Esophagus squamous epithelium (tissue), 5 donors: Measurements from ENCODE around the gene ERF. TPM values are rescaled to one million over a fixed set of nuclear protein-coding genes. Genes with fewer than 3 reads are reported as not detected.

Experiments
- DNase-seq: peaks from one replicate; lab custom pipeline; 2025; lab: John Stamatoyannopoulos, UW
- H3K27ac ChIP-seq, 4 donors: fragments of 200-600 bp; sonication (generic); one replicate each; pipeline ENCODE4 v1.5.1; 2016 to 2019; ENCODE audit warnings: mild to moderate bottlenecking in 1 of 4
- H3K27me3 ChIP-seq, 4 donors: fragments of 200-600 bp; sonication (generic); 1 replicate in 3 of 4; 2 replicates in 1 of 4; pipeline versions ENCODE4 v1.5.1 to v1.6.0; 2017 to 2021; ENCODE audit warnings: antibody characterized with exemption in 1 of 4
- H3K36me3 ChIP-seq, 3 donors: fragments of 200-600 bp; sonication (generic); one replicate each; pipeline ENCODE4 v1.5.1; 2016 to 2019
- H3K4me1 ChIP-seq, 3 donors: fragments of 200-600 bp; sonication (generic); one replicate each; pipeline ENCODE4 v1.5.1; 2017 to 2019
- H3K4me3 ChIP-seq, 4 donors: fragments of 200-600 bp; sonication (generic); 1 replicate in 3 of 4; 2 replicates in 1 of 4; pipeline ENCODE4 v1.5.1; 2016 to 2019; ENCODE audit warnings: mild to moderate bottlenecking in 2 of 4, moderate library complexity in 1 of 4
- H3K9me3 ChIP-seq, 3 donors: fragments of 200-600 bp; sonication (generic); one replicate each; pipeline ENCODE4 v1.5.1; 2016 to 2019
- POLR2A ChIP-seq, 4 donors: fragments of 450-650 bp; IDR thresholded peaks; one replicate each; pipeline ENCODE4 v1.6.1; 2017; ENCODE audit warnings: antibody characterized with exemption in 4 of 4, mild to moderate bottlenecking in 4 of 4, moderate library complexity in 3 of 4
- WGBS, 2 donors: methylation state at CpG; one replicate each; pipeline ENCODE4 v1.1.5; 2018; 5-methylcytosine and 5-hydroxymethylcytosine counted together
- intact Hi-C: fragments of 100-400 bp; cut with DNase I; formaldehyde crosslinking; loops from one replicate; pipeline ENCODE4 v1.15.0; 2022
- total RNA-seq, 4 donors: library from RNA; depleted of rRNA; stranded (reverse); fragments of >200 nt; gene quantifications; one replicate each; pipeline ENCODE4 v1.1.0, GENCODE V29; 2016
- TF ChIP-seq, protein P1 (sequence below), 6 experiments: fragments of 450-650 bp in 4 of 6; fragments of 200-600 bp in 2 of 6; sonication (generic) in 2 of 6; IDR thresholded peaks; one replicate each; pipeline ENCODE4 v1.5.1; 2016 to 2019; ENCODE audit warnings: antibody characterized with exemption in 6 of 6, mild to moderate bottlenecking in 4 of 6, moderate library complexity in 4 of 6
- donor health status: DM: yes; HTN: yes; CAD: no.

ERF gene
- total RNA-seq, 4 donors from 2014 or later, result 13.3 to 32.5 (median 21.0) TPM

DNA sequence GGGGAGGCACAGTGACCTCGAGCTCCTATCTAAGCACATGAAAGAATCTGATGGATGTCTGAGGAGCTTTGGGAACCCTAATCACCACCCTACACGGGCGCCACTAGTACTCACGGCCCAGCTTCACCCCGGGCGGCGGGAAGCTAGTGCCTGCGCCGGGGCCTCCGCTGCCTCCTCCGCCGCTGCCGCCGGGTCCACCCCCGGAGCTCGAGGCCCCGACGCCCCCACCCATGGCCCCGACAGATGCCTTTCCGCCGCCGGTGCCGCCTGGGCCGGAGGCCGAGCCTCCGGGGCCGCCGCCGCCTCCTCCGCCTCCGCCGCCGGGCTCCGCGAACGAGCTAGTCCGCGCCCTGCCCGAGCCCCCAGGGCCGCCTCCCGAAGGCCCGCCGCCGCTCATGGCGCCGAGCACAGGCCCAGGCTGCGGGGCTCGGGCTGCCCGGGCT, 12.8 kb downstream of the ERF start:
- DNase-seq, result no peak
- H3K9me3 ChIP-seq, result no peaks in the 10 kb centered on the region
- H3K4me3 ChIP-seq, result peak overlapping the region; percentile 80 to 98 (median 90)
- TF ChIP-seq POLR2A (IDR thresholded peaks at IDR 0.05), result no peak
- TF ChIP-seq, protein P1, sequence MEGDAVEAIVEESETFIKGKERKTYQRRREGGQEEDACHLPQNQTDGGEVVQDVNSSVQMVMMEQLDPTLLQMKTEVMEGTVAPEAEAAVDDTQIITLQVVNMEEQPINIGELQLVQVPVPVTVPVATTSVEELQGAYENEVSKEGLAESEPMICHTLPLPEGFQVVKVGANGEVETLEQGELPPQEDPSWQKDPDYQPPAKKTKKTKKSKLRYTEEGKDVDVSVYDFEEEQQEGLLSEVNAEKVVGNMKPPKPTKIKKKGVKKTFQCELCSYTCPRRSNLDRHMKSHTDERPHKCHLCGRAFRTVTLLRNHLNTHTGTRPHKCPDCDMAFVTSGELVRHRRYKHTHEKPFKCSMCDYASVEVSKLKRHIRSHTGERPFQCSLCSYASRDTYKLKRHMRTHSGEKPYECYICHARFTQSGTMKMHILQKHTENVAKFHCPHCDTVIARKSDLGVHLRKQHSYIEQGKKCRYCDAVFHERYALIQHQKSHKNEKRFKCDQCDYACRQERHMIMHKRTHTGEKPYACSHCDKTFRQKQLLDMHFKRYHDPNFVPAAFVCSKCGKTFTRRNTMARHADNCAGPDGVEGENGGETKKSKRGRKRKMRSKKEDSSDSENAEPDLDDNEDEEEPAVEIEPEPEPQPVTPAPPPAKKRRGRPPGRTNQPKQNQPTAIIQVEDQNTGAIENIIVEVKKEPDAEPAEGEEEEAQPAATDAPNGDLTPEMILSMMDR (IDR thresholded peaks at IDR 0.05), result no peak
- no peaks in the 10 kb centered on the region for H3K27me3 ChIP-seq
- WGBS, 2 donors, result 0% methylated on average over 3 of the region's 49 CpGs; no CpG with 5 or more reads in 1 of the 2 donors
- H3K4me1 ChIP-seq, result peaks cover 20 to 72% (median 28%) of the 10 kb centered on the region in 3 donors
- intact Hi-C loops, result loop anchor here (10.0 kb wide), 1 partner anchor 53 kb away; no protein-coding TSS in a partner anchor
- H3K27ac ChIP-seq, result peak overlapping the region; percentile 89 to 98 (median 96)
- peaks cover 0 to 32% (median 0%) of the 10 kb centered on the region in 3 donors for H3K36me3 ChIP-seq

DNA sequence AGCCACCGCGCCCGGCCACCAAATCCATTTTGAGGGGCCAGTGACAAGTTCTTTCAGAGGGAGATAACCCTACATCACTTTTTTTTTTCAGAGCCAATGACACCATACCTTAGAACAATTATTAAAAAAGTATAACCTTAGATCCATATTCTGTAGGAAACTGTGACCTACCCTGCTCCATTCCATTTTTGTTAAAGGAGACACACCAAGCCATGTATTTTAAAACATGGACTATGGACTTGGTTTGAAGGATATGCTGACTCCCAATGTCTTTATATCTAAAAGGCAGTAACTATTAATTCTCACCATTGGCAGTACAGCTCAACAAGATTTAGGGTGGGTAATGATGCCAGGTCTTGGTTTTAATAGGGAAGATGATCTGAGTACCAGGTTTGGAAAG, 13.6 kb downstream of the ERF start:
- intact Hi-C loops, result loop anchor here (10.0 kb wide), 1 partner anchor 54 kb away; no protein-coding TSS in a partner anchor
- Histone ChIP-seq H3K27me3 (no peaks in the 10 kb centered on the region), H3K27ac (peak overlapping the region in 3 of 4 donors; percentile 89 to 98 (median 95)), H3K36me3 (peaks cover 0 to 40% (median 6%) of the 10 kb centered on the region in 3 donors), H3K4me1 (peaks cover 20 to 64% (median 25%) of the 10 kb centered on the region in 3 donors), H3K4me3 (peak overlapping the region; percentile 80 to 98 (median 90)), H3K9me3 (no peaks in the 10 kb centered on the region)
- 90 to 100% methylated on average over 2 to 3 of the region's 3 CpGs for WGBS, 2 donors
- no peak for DNase-seq
- no peak for TF ChIP-seq POLR2A (IDR thresholded peaks at IDR 0.05)
- TF ChIP-seq, protein P1 (IDR thresholded peaks at IDR 0.05), result no peak

DNA sequence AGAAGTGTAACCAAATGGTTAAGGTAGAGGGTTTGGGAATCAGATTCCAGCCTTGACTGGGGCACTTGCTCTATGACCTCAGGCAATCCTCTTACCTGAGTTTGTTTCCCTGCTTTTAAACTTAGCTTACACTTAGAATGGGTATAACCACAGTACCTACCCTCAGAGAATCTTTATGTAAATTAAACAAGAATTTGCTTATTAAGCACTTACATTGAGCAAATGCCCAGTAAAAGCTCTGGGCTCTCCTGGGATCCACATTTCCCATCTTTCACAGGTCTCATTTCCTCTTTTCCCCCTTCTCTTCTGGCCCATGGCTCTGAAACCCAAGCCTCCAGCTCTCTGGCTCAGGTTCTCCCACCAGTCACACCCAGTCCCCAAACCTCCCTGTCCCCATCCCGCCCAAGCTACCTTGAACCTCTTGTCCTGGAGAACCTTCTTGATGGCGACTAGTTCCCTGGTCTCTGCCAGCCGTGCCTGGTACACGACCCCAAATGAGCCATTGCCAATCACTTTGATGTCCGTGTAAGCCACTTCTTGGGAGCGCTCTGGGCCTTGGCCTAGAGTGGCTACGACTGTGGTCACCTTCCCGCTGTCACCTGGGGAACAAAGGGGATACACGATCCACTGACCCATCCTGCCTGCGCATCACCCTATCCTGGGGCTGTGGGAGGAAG, 15.2 kb downstream of the ERF start:
- TF ChIP-seq, protein P1 (IDR thresholded peaks at IDR 0.05), result no peak
- TF ChIP-seq POLR2A (IDR thresholded peaks at IDR 0.05), result no peak
- intact Hi-C loops, result loop anchor here (10.0 kb wide), 2 partner anchors 55 to 105 kb away; partner anchors contain the start of gene POU2F2
- H3K27ac ChIP-seq, result no peak overlapping the region
- H3K4me3 ChIP-seq, result no peak overlapping the region
- WGBS, 2 donors, result 86 to 87% methylated on average over 5 to 7 of the region's 10 CpGs
- peaks cover 10 to 56% (median 21%) of the 10 kb centered on the region in 3 donors for H3K36me3 ChIP-seq
- H3K27me3 ChIP-seq, result no peaks in the 10 kb centered on the region
- no peaks in the 10 kb centered on the region for H3K9me3 ChIP-seq
- no peak for DNase-seq
- peaks cover 19 to 53% (median 20%) of the 10 kb centered on the region in 3 donors for H3K4me1 ChIP-seq

DNA sequence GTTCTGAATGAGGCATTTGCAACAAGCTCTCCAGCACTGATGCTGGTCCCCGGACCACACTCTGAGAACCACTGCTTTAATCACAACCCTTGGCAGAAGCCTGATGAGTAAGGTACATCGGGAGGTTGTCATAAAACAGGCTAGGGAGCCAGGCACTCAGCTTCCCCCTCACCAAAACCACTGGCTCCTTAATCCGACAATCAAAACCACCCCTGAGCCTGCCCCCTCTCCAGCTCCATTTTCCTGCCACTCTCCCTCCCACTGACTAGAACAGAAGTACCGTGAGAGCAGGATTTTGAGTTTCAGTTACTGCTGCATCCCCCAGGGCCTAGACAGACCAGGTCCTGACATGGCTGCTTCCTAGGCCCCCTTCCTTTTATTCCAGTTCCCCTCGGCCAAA, 19.7 kb downstream of the ERF start:
- Histone ChIP-seq H3K27ac (no peak overlapping the region), H3K36me3 (peaks cover 10 to 100% (median 62%) of the 10 kb centered on the region in 3 donors), H3K4me3 (no peak overlapping the region), H3K27me3 (no peaks in the 10 kb centered on the region), H3K9me3 (no peaks in the 10 kb centered on the region), H3K4me1 (peaks cover 0 to 29% (median 5%) of the 10 kb centered on the region in 3 donors)
- no peak for DNase-seq
- WGBS, 2 donors, result 81 to 87% methylated on average over 4 to 5 of the region's 5 CpGs
- TF ChIP-seq, protein P1 (IDR thresholded peaks at IDR 0.05), result no peak
- no peak for TF ChIP-seq POLR2A (IDR thresholded peaks at IDR 0.05)
- intact Hi-C loops, result loop anchor here (10.0 kb wide), 1 partner anchor 100 kb away; the partner anchor contains the start of gene POU2F2

DNA sequence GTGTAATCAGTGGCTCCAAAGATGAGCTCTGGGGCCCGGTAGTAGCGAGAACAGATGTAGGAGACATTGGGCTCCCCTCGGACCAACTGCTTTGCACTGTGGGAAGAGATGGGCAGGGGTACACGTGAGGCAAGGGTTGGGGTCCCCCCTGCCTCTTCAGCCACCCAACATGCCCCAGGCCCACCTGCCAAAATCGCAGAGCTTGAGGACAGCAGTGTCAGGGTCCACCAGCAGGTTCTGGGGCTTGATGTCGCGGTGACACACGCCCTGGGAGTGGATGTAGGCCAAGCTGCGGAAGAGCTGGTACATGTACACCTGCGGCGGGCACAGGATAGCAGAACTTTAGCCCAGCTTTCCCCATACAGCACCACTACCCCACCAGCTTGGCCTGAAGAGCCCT, 20.6 kb downstream of the ERF start:
- TF ChIP-seq, protein P1 (IDR thresholded peaks at IDR 0.05), result no peak
- TF ChIP-seq POLR2A (IDR thresholded peaks at IDR 0.05), result no peak
- Histone ChIP-seq H3K27me3 (no peaks in the 10 kb centered on the region), H3K36me3 (peaks cover 10 to 100% (median 64%) of the 10 kb centered on the region in 3 donors), H3K27ac (no peak overlapping the region), H3K4me3 (no peak overlapping the region), H3K9me3 (no peaks in the 10 kb centered on the region), H3K4me1 (peaks cover 0 to 28% (median 0%) of the 10 kb centered on the region in 3 donors)
- intact Hi-C loops, result loop anchor here (10.0 kb wide), 1 partner anchor 100 kb away; the partner anchor contains the start of gene POU2F2
- DNase-seq, result no peak
- WGBS, 2 donors, result 94 to 95% methylated on average over 4 to 11 of the region's 11 CpGs
